Smooth muscle cell (in vitro differentiated cells): Measurements from ENCODE around the gene TRRAP. TPM values are rescaled to one million over a fixed set of nuclear protein-coding genes. Genes with fewer than 3 reads are reported as not detected.

Experiments used
- DNase-seq: peaks from one replicate; lab custom pipeline; 2025; ENCODE audit not compliant: unreplicated experiment; lab: John Stamatoyannopoulos, UW
- H2AFZ ChIP-seq: fragments of 200-600 bp; sonication (generic); 2 replicates; pipeline ENCODE4 v1.6.0; 2016; ENCODE audit warnings: antibody characterized with exemption, low read depth, mild to moderate bottlenecking
- H3F3A ChIP-seq: fragments of 200-600 bp; sonication (generic); 2 replicates; pipeline ENCODE4 v1.6.0; 2017; ENCODE audit warnings: antibody characterized with exemption, low read depth
- H3K27ac ChIP-seq: fragments of 200-600 bp; sonication (generic); 2 replicates; pipeline ENCODE4 v1.5.1; 2016; ENCODE audit warnings: low read depth, mild to moderate bottlenecking
- H3K27me3 ChIP-seq: fragments of 200-600 bp; sonication (generic); 2 replicates; pipeline ENCODE4 v1.6.1; 2016; ENCODE audit warnings: low read depth, mild to moderate bottlenecking
- H3K36me3 ChIP-seq: fragments of 200-600 bp; sonication (generic); 2 replicates; pipeline ENCODE4 v1.5.1; 2016; ENCODE audit warnings: low read depth
- H3K4me1 ChIP-seq: fragments of 200-600 bp; sonication (generic); 2 replicates; pipeline ENCODE4 v1.5.1; 2016; ENCODE audit warnings: low read depth
- H3K4me2 ChIP-seq: fragments of 200-600 bp; sonication (generic); 2 replicates; pipeline ENCODE4 v1.6.0; 2016; ENCODE audit warnings: mild to moderate bottlenecking
- H3K4me3 ChIP-seq: fragments of 200-600 bp; sonication (generic); 2 replicates; pipeline ENCODE4 v1.5.1; 2016; ENCODE audit warnings: mild to moderate bottlenecking
- H3K79me2 ChIP-seq: fragments of 200-600 bp; sonication (generic); 2 replicates; pipeline ENCODE4 v1.6.0; 2016; ENCODE audit warnings: low read depth, mild to moderate bottlenecking
- H3K9ac ChIP-seq: fragments of 200-600 bp; sonication (generic); 2 replicates; pipeline ENCODE4 v1.6.0; 2016; ENCODE audit warnings: low read depth
- H3K9me3 ChIP-seq: fragments of 200-600 bp; sonication (generic); replicated peaks from 2 replicates; pipeline ENCODE4 v1.5.1; 2016; ENCODE audit warnings: low read depth
- H4K20me1 ChIP-seq: fragments of 200-600 bp; sonication (generic); 2 replicates; pipeline ENCODE4 v1.6.0; 2016; ENCODE audit warnings: low read depth
- WGBS: methylation state at CpG from one replicate; pipeline ENCODE4 v1.1.7; 2016; ENCODE audit warnings: low lambda C conversion rate; 5-methylcytosine and 5-hydroxymethylcytosine counted together
- polyA plus RNA-seq: library from polyadenylated mRNA; unstranded; fragments of >200 nt; fragmentation: Nextera tagmentation; extraction: Ambion mirVana; gene quantifications from 2 replicates; pipeline ENCODE4 v1.2.1, GENCODE V29; 2016
- total RNA-seq: library from RNA; depleted of rRNA; stranded (reverse); fragments of >200 nt; gene quantifications from 2 replicates; pipeline ENCODE4 v1.2.3, GENCODE V29; 2014
- TF ChIP-seq, protein P1 (sequence below): fragments of 200-600 bp; sonication (generic); IDR thresholded peaks from 2 replicates; pipeline ENCODE4 v1.5.1; 2017; ENCODE audit warnings: borderline replicate concordance, mild to moderate bottlenecking, antibody characterized with exemption; ENCODE audit not compliant: insufficient read depth, poor library complexity, severe bottlenecking

TRRAP gene
- total and polyA plus RNA-seq, 2 experiments from 2014 or later = 3.9 to 24.8 TPM

GRCh38 chr7:99010281-99010680 is 131.9 kb downstream of the TRRAP start:
- 94% methylated on average over 9 of the region's 9 CpGs for WGBS
- H3K79me2 ChIP-seq = no peaks in the 10 kb centered on the region

DNA sequence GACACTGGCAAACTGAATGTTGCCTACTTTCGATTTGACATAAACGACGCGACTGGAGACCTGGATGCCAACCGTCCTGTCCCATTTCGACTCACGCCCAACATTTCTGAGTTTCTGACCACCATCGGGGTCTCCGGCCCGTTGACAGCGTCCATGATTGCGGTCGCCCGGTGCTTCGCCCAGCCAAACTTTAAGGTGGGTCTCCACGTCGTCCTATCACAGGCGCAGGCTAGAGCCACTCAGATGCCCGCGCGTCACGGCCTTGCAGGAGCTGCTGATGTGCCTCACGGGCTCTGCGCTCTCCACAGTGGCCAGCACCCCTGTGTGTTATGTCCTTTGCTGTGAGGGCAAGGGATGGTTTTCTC is 133.0 kb downstream of the TRRAP start:
- WGBS = 99% methylated on average over 24 of the region's 24 CpGs
- Histone ChIP-seq H3K9me3 (no peaks in the 10 kb centered on the region), H3K36me3 (peaks cover 28% of the 10 kb centered on the region), H4K20me1 (no peaks in the 10 kb centered on the region), H3K4me2 (no peak overlapping the region), H3F3A (no peaks in the 10 kb centered on the region), H3K4me3 (no peak overlapping the region), H2AFZ (no peak overlapping the region), H3K9ac (no peak overlapping the region), H3K79me2 (no peaks in the 10 kb centered on the region), H3K4me1 (no peaks in the 10 kb centered on the region), H3K27me3 (no peaks in the 10 kb centered on the region), H3K27ac (no peak overlapping the region)
- DNase-seq = no peak
- TF ChIP-seq, protein P1, sequence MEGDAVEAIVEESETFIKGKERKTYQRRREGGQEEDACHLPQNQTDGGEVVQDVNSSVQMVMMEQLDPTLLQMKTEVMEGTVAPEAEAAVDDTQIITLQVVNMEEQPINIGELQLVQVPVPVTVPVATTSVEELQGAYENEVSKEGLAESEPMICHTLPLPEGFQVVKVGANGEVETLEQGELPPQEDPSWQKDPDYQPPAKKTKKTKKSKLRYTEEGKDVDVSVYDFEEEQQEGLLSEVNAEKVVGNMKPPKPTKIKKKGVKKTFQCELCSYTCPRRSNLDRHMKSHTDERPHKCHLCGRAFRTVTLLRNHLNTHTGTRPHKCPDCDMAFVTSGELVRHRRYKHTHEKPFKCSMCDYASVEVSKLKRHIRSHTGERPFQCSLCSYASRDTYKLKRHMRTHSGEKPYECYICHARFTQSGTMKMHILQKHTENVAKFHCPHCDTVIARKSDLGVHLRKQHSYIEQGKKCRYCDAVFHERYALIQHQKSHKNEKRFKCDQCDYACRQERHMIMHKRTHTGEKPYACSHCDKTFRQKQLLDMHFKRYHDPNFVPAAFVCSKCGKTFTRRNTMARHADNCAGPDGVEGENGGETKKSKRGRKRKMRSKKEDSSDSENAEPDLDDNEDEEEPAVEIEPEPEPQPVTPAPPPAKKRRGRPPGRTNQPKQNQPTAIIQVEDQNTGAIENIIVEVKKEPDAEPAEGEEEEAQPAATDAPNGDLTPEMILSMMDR = no peak

More at GRCh38 chr7:99010281-99010680, 131.9 kb downstream of the TRRAP start:
- Histone ChIP-seq H3K36me3 (peaks cover 26% of the 10 kb centered on the region), H3K4me2 (no peak overlapping the region), H2AFZ (no peak overlapping the region), H3F3A (no peaks in the 10 kb centered on the region), H3K9me3 (no peaks in the 10 kb centered on the region), H3K4me3 (no peak overlapping the region), H4K20me1 (no peaks in the 10 kb centered on the region), H3K27me3 (no peaks in the 10 kb centered on the region), H3K4me1 (no peaks in the 10 kb centered on the region), H3K27ac (no peak overlapping the region), H3K9ac (no peak overlapping the region)
- TF ChIP-seq, protein P1 = no peak
- DNase-seq = no peak

GRCh38 chr7:99011706-99012404 is 133.5 kb downstream of the TRRAP start:
- no peak overlapping the region for H3K4me2 ChIP-seq
- TF ChIP-seq, protein P1 = no peak
- no peak overlapping the region for H3K4me3 ChIP-seq
- DNase-seq = no peak
- no peaks in the 10 kb centered on the region for H3K27me3 ChIP-seq
- H3F3A ChIP-seq = no peaks in the 10 kb centered on the region
- H3K9ac ChIP-seq = no peak overlapping the region
- WGBS = 97% methylated on average over 36 of the region's 36 CpGs
- no peaks in the 10 kb centered on the region for H3K79me2 ChIP-seq
- H4K20me1 ChIP-seq = no peaks in the 10 kb centered on the region
- H3K36me3 ChIP-seq = peaks cover 27% of the 10 kb centered on the region
- H3K27ac ChIP-seq = no peak overlapping the region
- no peaks in the 10 kb centered on the region for H3K4me1 ChIP-seq
- no peaks in the 10 kb centered on the region for H3K9me3 ChIP-seq
- no peak overlapping the region for H2AFZ ChIP-seq

DNA sequence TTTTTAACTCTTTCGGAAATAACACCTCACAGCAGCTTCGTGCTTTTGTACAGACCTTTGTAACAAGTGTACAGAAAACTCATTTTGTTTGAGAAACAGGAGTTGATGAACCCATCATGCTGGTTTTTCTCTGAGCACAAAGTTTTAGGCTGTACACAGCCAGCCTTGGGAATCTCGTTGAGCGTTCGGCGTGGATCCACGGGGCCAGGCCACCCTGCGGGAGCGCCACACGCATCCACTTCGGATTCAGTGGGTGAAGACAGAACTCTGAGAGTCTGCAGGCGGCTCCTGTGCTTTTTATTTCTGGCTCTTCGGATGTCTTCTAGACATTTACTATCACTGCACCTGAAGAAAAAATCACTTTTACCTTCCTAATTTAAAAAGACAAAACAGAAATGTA is 134.4 kb downstream of the TRRAP start:
- Histone ChIP-seq H3K4me2 (no peak overlapping the region), H3K27ac (no peak overlapping the region), H3K36me3 (peaks cover 27% of the 10 kb centered on the region), H2AFZ (no peak overlapping the region), H3K79me2 (no peaks in the 10 kb centered on the region), H3K9ac (no peak overlapping the region), H3K27me3 (no peaks in the 10 kb centered on the region), H3K4me1 (no peaks in the 10 kb centered on the region), H4K20me1 (no peaks in the 10 kb centered on the region), H3K9me3 (no peaks in the 10 kb centered on the region), H3K4me3 (no peak overlapping the region), H3F3A (no peaks in the 10 kb centered on the region)
- TF ChIP-seq, protein P1 = no peak
- WGBS = 99% methylated on average over 13 of the region's 13 CpGs
- DNase-seq = no peak
